Prostate gland (tissue), 2 donors: ENCODE data around the gene GIT2.

Experiments
- CTCF ChIP-seq, 4 experiments: fragments of 200-600 bp in 2 of 4; fragments of 450-650 bp in 2 of 4; sonication (generic) in 2 of 4; IDR thresholded peaks; 1 replicate in 3 of 4; 2 replicates in 1 of 4; pipeline ENCODE4 v1.5.1; 2016 to 2019; ENCODE audit warnings: antibody characterized with exemption in 4 of 4, mild to moderate bottlenecking in 2 of 4, moderate library complexity in 2 of 4
- POLR2A ChIP-seq: fragments of 450-650 bp; IDR thresholded peaks from one replicate; pipeline ENCODE4 v1.6.1; 2016; ENCODE audit warnings: antibody characterized with exemption, mild to moderate bottlenecking
- POLR2AphosphoS5 ChIP-seq: sonication (generic); formaldehyde crosslinking; IDR thresholded peaks from one replicate; pipeline ENCODE4 v1.6.1; 2017; ENCODE audit warnings: antibody characterized with exemption

- no peak for TF ChIP-seq POLR2AphosphoS5
- no peak for TF ChIP-seq POLR2A
- TF ChIP-seq CTCF (IDR thresholded peaks at IDR 0.05): no peak
Measured at GRCh38 chr12:109999649-109999971, 3.4 kb upstream of the GIT2 start.
